Measurements from ENCODE around the gene FAIM2. TPM values are rescaled to one million over a fixed set of nuclear protein-coding genes. Genes with fewer than 3 reads are reported as not detected.

FAIM2 gene
- total and polyA plus RNA-seq, 2 experiments from 2014 or later = 0.86 to 4.6 TPM

DNA sequence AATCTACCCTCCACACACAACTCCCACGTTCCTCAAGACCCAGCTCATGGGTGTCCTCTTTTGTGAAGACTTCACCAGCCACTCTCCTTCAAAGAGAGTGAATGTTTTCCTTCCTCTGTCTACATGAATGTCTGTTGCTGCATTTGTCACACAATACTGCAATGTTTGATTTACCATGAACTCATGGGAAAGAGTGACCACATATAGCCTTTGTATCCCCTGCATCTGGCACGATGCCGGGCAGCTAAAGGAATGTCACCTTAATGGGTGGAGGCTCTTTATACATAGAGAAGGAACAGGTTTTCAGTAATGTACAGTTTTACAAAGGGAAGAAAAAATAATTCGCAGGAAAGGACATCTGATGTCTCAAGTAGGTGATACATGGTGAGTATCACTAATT lies 48.7 kb downstream of the FAIM2 start:
- H3K9me2 ChIP-seq (ENCODE audit: insufficient read depth) = no peaks in the 10 kb centered on the region
- no peaks in the 10 kb centered on the region for H4K20me1 ChIP-seq (ENCODE audit: insufficient read depth)
- in situ Hi-C loops (cut with MboI) = loop anchor here (25.0 kb wide), 1 partner anchor 207 kb away; the partner anchor contains the start of gene ASIC1
- no peak overlapping the region for H3K4me2 ChIP-seq (ENCODE audit: unreplicated experiment)
- H3K4me1 ChIP-seq (ENCODE audit: insufficient read depth) = no peaks in the 10 kb centered on the region
- H3K9ac ChIP-seq = no peak overlapping the region
- TF ChIP-seq EZH2phosphoT487 (IDR thresholded peaks at IDR 0.05; ENCODE audit: insufficient read depth, low read depth) (no peak), EZH2 (IDR thresholded peaks at IDR 0.05; ENCODE audit: insufficient read depth, poor library complexity, severe bottlenecking) (no peak)
- H3F3A ChIP-seq (ENCODE audit: insufficient read depth) = no peaks in the 10 kb centered on the region
- no peak overlapping the region for H3K27ac ChIP-seq
- H2AFZ ChIP-seq = no peak overlapping the region
- 57 to 74% methylated on average over 4 of the region's 4 CpGs for WGBS, 2 experiments (ENCODE audit: low coverage in 1 of 2, low lambda C conversion rate in 2 of 2, missing lambda C conversion rate in 2 of 2)
- H3K9me3 ChIP-seq (ENCODE audit: low read depth) = no peaks in the 10 kb centered on the region
- DNase-seq = no peak
- no peak overlapping the region for H3K4me3 ChIP-seq
- H3K36me3 ChIP-seq (ENCODE audit: low read depth) = no peaks in the 10 kb centered on the region
- H3K79me2 ChIP-seq (ENCODE audit: insufficient read depth) = no peaks in the 10 kb centered on the region
- H3K27me3 ChIP-seq (replicated peaks; ENCODE audit: insufficient read depth) = peaks cover 34% of the 10 kb centered on the region

DNA sequence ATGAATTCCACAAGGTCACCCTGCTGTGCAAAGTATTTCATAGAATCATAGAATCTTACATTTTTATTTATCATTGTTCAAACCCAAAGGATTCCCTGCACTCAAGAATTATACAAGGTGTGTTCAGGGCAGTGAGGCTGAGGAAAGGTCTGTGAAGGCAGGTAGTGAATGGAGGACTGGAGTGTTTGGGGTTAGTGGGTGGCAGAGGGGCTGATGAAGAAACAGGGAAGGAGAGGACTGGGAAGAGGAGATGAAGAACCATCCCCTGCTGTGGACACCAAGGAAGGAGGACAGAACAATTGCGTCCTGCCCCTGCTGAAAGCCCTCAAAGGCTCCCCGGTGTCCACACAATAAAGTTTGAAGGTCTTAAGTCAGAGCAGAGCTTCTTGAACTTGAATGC lies 50.0 kb downstream of the FAIM2 start:
- H3K4me2 ChIP-seq (ENCODE audit: unreplicated experiment) = no peak overlapping the region
- no peaks in the 10 kb centered on the region for H3K36me3 ChIP-seq (ENCODE audit: low read depth)
- in situ Hi-C loops (cut with MboI) = loop anchor here (25.0 kb wide), 1 partner anchor 209 kb away; the partner anchor contains the start of gene ASIC1
- H3K27me3 ChIP-seq (replicated peaks; ENCODE audit: insufficient read depth) = peaks cover 43% of the 10 kb centered on the region
- no peaks in the 10 kb centered on the region for H3K79me2 ChIP-seq (ENCODE audit: insufficient read depth)
- H3F3A ChIP-seq (ENCODE audit: insufficient read depth) = no peaks in the 10 kb centered on the region
- no peak overlapping the region for H3K27ac ChIP-seq
- H3K9me3 ChIP-seq (ENCODE audit: low read depth) = no peaks in the 10 kb centered on the region
- H3K9me2 ChIP-seq (ENCODE audit: insufficient read depth) = no peaks in the 10 kb centered on the region
- no peak overlapping the region for H2AFZ ChIP-seq
- H3K4me1 ChIP-seq (ENCODE audit: insufficient read depth) = no peaks in the 10 kb centered on the region
- no peak overlapping the region for H3K9ac ChIP-seq
- DNase-seq = no peak
- TF ChIP-seq EZH2 (IDR thresholded peaks at IDR 0.05; ENCODE audit: insufficient read depth, poor library complexity, severe bottlenecking) = no peak
- TF ChIP-seq EZH2phosphoT487 (IDR thresholded peaks at IDR 0.05; ENCODE audit: insufficient read depth, low read depth) = no peak
- no peaks in the 10 kb centered on the region for H4K20me1 ChIP-seq (ENCODE audit: insufficient read depth)
- WGBS, 2 experiments (ENCODE audit: low coverage in 1 of 2, low lambda C conversion rate in 2 of 2, missing lambda C conversion rate in 2 of 2) = 73 to 78% methylated on average over 2 of the region's 2 CpGs
- no peak overlapping the region for H3K4me3 ChIP-seq

DNA sequence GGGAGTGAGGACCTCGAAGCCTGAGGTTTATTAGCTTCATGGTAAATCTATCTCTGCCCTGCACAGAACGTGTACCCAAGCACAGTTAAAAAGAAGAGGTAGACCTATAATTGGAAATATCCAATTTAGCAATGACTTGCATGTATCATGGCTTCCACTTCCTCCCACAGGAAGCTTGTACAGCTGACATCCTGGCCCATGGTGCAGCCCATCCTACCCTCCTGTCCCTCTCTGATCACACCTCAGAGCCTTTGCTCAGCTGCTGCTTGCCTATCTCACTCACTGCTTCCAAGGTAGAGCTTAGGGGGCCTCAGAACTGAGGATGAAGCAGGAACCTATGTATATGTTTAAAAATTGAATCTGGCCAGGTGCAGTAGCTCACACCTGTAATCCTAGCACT lies 56.5 kb downstream of the FAIM2 start:
- no peaks in the 10 kb centered on the region for H3K9me2 ChIP-seq (ENCODE audit: insufficient read depth)
- in situ Hi-C loops (cut with MboI) = no loop called here
- H3F3A ChIP-seq (ENCODE audit: insufficient read depth) = peaks cover 15% of the 10 kb centered on the region
- no peak overlapping the region for H3K4me2 ChIP-seq (ENCODE audit: unreplicated experiment)
- WGBS, 2 experiments (ENCODE audit: low coverage in 1 of 2, low lambda C conversion rate in 2 of 2, missing lambda C conversion rate in 2 of 2) = 24 to 37% methylated on average over 2 of the region's 2 CpGs
- H3K27ac ChIP-seq = no peak overlapping the region
- no peak overlapping the region for H3K4me3 ChIP-seq
- no peaks in the 10 kb centered on the region for H4K20me1 ChIP-seq (ENCODE audit: insufficient read depth)
- DNase-seq = no peak
- H3K9ac ChIP-seq = no peak overlapping the region
- no peak overlapping the region for H2AFZ ChIP-seq
- no peaks in the 10 kb centered on the region for H3K36me3 ChIP-seq (ENCODE audit: low read depth)
- H3K9me3 ChIP-seq (ENCODE audit: low read depth) = no peaks in the 10 kb centered on the region
- peaks cover 7% of the 10 kb centered on the region for H3K4me1 ChIP-seq (ENCODE audit: insufficient read depth)
- peaks cover 42% of the 10 kb centered on the region for H3K27me3 ChIP-seq (replicated peaks; ENCODE audit: insufficient read depth)
- TF ChIP-seq EZH2phosphoT487 (IDR thresholded peaks at IDR 0.05; ENCODE audit: insufficient read depth, low read depth) (no peak), EZH2 (IDR thresholded peaks at IDR 0.05; ENCODE audit: insufficient read depth, poor library complexity, severe bottlenecking) (no peak)
- no peaks in the 10 kb centered on the region for H3K79me2 ChIP-seq (ENCODE audit: insufficient read depth)

DNA sequence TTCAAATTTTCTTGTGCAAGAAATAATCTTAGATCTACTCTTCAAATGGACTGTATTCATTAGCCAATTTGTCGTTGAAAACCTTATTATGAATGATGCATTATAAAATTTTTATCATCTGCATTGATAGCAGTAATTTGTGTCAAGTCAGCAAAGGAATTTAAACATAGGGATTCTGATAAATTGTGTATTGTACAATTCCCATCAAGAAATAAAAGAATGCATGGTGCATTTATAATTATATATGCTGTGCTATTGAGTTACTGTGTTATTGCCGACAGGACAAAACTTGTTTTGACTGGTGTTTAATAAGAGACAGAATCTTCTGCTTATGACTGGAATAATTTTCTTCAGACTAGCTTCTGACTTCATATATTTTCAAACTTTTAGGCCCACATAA lies 57.7 kb downstream of the FAIM2 start:
- in situ Hi-C loops (cut with MboI) = no loop called here
- Histone ChIP-seq H3K4me1 (ENCODE audit: insufficient read depth) (peaks cover 15% of the 10 kb centered on the region), H3K36me3 (ENCODE audit: low read depth) (no peaks in the 10 kb centered on the region), H3K27ac (no peak overlapping the region), H3K4me2 (ENCODE audit: unreplicated experiment) (no peak overlapping the region), H3K9me2 (ENCODE audit: insufficient read depth) (no peaks in the 10 kb centered on the region), H3K9ac (no peak overlapping the region), H3F3A (ENCODE audit: insufficient read depth) (peaks cover 24% of the 10 kb centered on the region), H3K27me3 (replicated peaks; ENCODE audit: insufficient read depth) (peaks cover 31% of the 10 kb centered on the region), H3K79me2 (ENCODE audit: insufficient read depth) (peaks cover 8% of the 10 kb centered on the region), H2AFZ (no peak overlapping the region), H3K4me3 (no peak overlapping the region), H4K20me1 (ENCODE audit: insufficient read depth) (no peaks in the 10 kb centered on the region), H3K9me3 (ENCODE audit: low read depth) (no peaks in the 10 kb centered on the region)
- no peak for DNase-seq
- TF ChIP-seq EZH2phosphoT487 (IDR thresholded peaks at IDR 0.05; ENCODE audit: insufficient read depth, low read depth) (no peak), EZH2 (IDR thresholded peaks at IDR 0.05; ENCODE audit: insufficient read depth, poor library complexity, severe bottlenecking) (no peak)
- 43 to 46% methylated on average over 2 of the region's 2 CpGs for WGBS, 2 experiments (ENCODE audit: low coverage in 1 of 2, low lambda C conversion rate in 2 of 2, missing lambda C conversion rate in 2 of 2)

Measured in GM23248 (cell line).